HG02981 (cell line): ENCODE results near the gene TMEM187.
"Not testable (repeated sequence)": the region's sequence is repeated elsewhere in the genome, so short reads cannot be mapped to it uniquely, and the experiment has no call there.

Source experiments
- ATAC-seq: cut with Tn5 transposase; IDR thresholded peaks from one replicate; pipeline ENCODE4 v1.9.1; 2021; ENCODE audit warnings: mild to moderate bottlenecking, moderate library complexity; ENCODE audit not compliant: unreplicated experiment

Gene TMEM187

GRCh38 chrX:153970357-153971123, 2.0 kb upstream of the TMEM187 start:
- ATAC-seq = no peak

GRCh38 chrX:153971124-153971449, 1.5 kb upstream of the TMEM187 start:
- peak; percentile 29 for ATAC-seq

- ATAC-seq = peak; percentile 37
Observed at GRCh38 chrX:153971450-153972367, 845 bp upstream of the TMEM187 start, which contains the start of gene HCFC1. Gene HCFC1 (minus strand): TSS chrX:153971818. CDS start chrX:153970840, 978 bp downstream.

GRCh38 chrX:153973127-153974002, 811 bp downstream of the TMEM187 start:
- ATAC-seq = no peak

- ATAC-seq = no peak
Observed at GRCh38 chrX:153974003-153974725, 1.6 kb downstream of the TMEM187 start.

GRCh38 chrX:153974726-153975286, 2.3 kb downstream of the TMEM187 start:
- ATAC-seq = no peak

GRCh38 chrX:153980394-153980793, 7.8 kb downstream of the TMEM187 start:
- ATAC-seq = not testable (repeated sequence)

GRCh38 chrX:153981231-153981630, 8.7 kb downstream of the TMEM187 start:
- no peak for ATAC-seq

GRCh38 chrX:153981771-153982533, 9.4 kb downstream of the TMEM187 start:
- ATAC-seq = no peak

GRCh38 chrX:153983321-153983801, 10.8 kb downstream of the TMEM187 start:
- no peak for ATAC-seq

GRCh38 chrX:153984351-153985178, 12.0 kb downstream of the TMEM187 start:
- ATAC-seq = no peak

GRCh38 chrX:153988493-153988892, 15.9 kb downstream of the TMEM187 start:
- ATAC-seq = no peak

GRCh38 chrX:153989973-153990655, 17.6 kb downstream of the TMEM187 start:
- ATAC-seq = no peak

GRCh38 chrX:153991013-153991580, 18.5 kb downstream of the TMEM187 start:
- ATAC-seq = no peak

- ATAC-seq = no peak
Observed at GRCh38 chrX:153992180-153992579, 19.6 kb downstream of the TMEM187 start.

GRCh38 chrX:153993079-153993478, 20.5 kb downstream of the TMEM187 start:
- ATAC-seq = no peak

GRCh38 chrX:153993978-153994377, 21.4 kb downstream of the TMEM187 start:
- ATAC-seq = no peak
